Choroid plexus epithelial cell (primary cell): ENCODE data around the gene TMCC3.
"Not testable (repeated sequence)": the region's sequence is repeated elsewhere in the genome, so short reads cannot be mapped to it uniquely, and the experiment has no call there.

ENCODE experiments used
- DNase-seq: peaks from one replicate; pipeline ENCODE4 v3.0.0-alpha.2; 2010; ENCODE audit warnings: low read depth
- H3K4me3 ChIP-seq: 2 replicates; pipeline ENCODE4 v1.5.1; 2011; ENCODE audit warnings: low read depth, mild to moderate bottlenecking, control low read depth, low read length, moderate library complexity
- TF ChIP-seq, protein P1 (sequence below): conservative IDR thresholded peaks from 2 replicates; pipeline ENCODE4 v1.5.1; 2011; ENCODE audit warnings: low read depth, mild to moderate bottlenecking, control low read depth, inconsistent platforms, low read length, moderate library complexity

Gene TMCC3, protein sequence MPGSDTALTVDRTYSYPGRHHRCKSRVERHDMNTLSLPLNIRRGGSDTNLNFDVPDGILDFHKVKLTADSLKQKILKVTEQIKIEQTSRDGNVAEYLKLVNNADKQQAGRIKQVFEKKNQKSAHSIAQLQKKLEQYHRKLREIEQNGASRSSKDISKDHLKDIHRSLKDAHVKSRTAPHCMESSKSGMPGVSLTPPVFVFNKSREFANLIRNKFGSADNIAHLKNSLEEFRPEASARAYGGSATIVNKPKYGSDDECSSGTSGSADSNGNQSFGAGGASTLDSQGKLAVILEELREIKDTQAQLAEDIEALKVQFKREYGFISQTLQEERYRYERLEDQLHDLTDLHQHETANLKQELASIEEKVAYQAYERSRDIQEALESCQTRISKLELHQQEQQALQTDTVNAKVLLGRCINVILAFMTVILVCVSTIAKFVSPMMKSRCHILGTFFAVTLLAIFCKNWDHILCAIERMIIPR

DNA sequence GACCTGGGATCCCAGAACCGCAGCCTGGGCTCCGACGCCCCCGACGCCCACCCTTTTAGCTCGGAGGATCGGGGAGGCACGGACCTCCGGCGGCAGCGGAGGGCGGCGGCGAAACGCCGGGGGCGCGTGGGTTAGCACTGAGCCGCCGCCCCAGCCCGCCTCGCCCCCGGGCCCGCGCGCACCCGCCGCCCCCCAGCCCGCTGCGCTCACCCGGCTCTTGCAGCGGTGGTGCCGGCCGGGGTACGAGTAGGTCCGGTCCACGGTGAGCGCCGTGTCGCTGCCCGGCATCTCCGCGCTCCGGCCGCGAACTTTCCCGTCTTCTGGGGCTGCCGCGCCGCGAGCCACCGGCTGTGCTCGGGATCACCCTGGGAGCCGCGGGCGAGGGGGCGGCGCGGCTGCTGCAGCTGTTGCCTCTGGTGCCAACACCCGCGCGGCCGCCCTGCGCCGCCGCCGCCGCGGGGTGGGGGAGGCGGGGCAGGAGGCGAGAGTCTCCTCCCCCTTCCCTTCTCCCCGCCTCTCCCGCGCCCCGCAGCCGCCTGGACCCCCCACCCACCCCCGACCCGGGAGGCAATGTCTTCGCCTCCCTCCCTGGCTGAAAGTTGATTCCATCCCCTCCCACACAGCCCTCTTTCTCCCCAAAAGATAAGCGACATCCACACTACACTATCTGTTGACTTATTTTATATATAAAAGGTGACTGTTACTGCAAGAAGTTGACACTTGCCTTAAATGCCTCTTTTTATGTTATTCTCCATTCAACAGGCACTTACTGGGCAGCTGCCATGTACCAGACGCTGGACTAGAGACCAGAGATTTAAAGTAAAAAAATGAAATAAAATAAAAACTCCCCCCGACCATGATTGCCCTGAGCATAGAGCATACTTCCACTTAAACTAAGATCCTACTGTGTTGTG is at the start of gene TMCC3:
Gene TMCC3 (minus strand): TSS at position 415 of the 914 bp plus-strand sequence. CDS start 127 bp downstream, at position 288.
- peak within 1 kb of the TSS; percentile 65 for H3K4me3 ChIP-seq
- TF ChIP-seq, protein P1, sequence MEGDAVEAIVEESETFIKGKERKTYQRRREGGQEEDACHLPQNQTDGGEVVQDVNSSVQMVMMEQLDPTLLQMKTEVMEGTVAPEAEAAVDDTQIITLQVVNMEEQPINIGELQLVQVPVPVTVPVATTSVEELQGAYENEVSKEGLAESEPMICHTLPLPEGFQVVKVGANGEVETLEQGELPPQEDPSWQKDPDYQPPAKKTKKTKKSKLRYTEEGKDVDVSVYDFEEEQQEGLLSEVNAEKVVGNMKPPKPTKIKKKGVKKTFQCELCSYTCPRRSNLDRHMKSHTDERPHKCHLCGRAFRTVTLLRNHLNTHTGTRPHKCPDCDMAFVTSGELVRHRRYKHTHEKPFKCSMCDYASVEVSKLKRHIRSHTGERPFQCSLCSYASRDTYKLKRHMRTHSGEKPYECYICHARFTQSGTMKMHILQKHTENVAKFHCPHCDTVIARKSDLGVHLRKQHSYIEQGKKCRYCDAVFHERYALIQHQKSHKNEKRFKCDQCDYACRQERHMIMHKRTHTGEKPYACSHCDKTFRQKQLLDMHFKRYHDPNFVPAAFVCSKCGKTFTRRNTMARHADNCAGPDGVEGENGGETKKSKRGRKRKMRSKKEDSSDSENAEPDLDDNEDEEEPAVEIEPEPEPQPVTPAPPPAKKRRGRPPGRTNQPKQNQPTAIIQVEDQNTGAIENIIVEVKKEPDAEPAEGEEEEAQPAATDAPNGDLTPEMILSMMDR = no peak
- DNase-seq = no peak

DNA sequence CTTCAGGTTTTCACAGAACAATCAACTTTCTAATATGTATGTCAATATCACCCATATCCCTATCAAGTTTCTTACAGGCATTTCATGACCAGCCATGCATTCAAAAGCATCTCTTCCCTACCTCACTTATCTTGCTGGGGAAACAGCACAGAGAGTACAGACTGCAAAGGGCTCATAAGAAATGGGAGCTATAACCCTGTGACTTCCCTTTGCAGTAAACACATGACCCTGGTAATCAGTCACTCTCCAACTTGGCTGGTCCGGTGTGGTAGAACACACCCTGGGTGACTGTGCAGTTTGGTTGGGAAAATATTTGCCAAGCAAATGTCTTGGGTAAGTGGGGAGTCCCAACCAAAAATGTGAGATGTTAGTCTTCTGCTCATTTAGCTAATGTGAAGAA is 49.4 kb upstream of the TMCC3 start:
- DNase-seq = no peak
- no peak overlapping the region for H3K4me3 ChIP-seq
- TF ChIP-seq, protein P1 = no peak

DNA sequence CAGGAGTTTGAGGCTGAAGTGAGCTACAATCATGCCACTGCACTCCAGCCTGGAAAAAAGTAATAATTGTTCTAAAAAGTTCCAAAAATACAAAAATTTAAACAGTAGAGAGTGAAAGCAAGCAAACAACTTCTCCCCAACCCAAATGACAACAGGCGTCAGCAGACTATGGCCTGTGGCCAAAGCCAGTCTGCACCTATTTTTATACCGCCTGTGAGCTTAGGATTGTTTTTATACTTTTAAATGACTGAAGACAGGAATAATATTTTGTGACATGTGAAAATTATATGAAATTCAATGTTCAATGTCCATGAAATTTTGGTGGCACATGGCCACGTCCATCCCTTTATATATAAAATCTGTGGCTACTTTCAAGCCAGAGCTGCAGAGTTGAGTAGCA is 48.2 kb upstream of the TMCC3 start:
- TF ChIP-seq, protein P1 = no peak
- no peak overlapping the region for H3K4me3 ChIP-seq
- DNase-seq = no peak

DNA sequence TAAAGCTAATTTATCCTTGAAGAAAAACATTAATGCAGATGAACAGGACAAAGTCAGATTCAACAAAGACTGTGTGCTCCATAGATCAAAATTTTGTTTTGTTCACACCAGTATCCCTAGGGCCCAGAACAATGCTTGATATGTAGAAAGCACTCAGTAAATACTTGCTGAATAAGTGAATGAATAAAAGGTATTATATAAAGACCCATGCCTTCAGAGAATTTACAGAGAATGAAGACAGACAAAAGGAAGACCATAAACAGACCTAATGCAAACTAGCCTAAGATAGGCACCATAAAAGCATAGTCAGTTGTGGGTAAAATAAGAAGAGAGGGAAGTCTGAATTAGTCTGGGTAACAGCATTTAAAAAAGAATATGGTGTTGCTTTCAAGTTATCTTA is 47.3 kb upstream of the TMCC3 start:
- TF ChIP-seq, protein P1 = no peak
- no peak for DNase-seq
- no peak overlapping the region for H3K4me3 ChIP-seq

DNA sequence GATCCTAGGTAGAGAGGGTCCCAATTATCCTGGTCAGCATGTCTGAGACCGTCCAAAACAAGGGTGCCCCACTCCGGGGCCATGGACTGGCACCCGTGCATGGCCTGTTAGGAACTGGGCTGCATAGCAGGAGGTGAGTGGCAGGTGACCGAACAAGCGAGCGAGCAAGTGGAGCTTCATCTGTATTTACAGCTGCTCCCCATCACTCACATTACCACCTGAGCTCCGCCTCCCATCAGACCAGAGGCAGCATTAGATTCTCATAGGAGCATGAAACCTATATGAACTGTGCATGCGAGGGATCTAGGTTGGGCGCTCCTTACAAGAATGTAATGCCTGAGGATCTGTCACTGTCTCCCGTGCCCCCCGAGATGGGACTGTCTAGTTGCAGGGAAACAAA is 44.4 kb upstream of the TMCC3 start:
- no peak for DNase-seq
- TF ChIP-seq, protein P1 = no peak
- no peak overlapping the region for H3K4me3 ChIP-seq

DNA sequence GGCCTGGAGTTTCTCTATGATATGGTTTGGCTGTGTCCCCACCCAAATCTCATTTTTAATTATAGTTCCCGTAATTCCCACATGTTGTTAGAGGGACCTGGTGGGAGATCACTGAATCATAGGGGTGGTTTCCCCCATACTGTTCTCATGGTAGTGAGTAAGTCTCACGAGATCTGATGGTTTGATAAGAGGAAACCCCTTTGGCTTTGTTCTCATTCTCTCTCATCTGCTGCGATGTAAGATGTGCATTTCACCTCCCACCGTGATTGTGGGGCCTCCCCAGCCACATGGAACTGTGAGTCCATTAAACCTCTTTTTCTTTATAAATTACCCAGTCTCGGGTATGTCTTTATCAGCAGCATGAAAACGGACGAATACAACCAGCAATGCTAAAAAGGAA is 42.5 kb upstream of the TMCC3 start:
- not testable (repeated sequence) for DNase-seq, H3K4me3 ChIP-seq

DNA sequence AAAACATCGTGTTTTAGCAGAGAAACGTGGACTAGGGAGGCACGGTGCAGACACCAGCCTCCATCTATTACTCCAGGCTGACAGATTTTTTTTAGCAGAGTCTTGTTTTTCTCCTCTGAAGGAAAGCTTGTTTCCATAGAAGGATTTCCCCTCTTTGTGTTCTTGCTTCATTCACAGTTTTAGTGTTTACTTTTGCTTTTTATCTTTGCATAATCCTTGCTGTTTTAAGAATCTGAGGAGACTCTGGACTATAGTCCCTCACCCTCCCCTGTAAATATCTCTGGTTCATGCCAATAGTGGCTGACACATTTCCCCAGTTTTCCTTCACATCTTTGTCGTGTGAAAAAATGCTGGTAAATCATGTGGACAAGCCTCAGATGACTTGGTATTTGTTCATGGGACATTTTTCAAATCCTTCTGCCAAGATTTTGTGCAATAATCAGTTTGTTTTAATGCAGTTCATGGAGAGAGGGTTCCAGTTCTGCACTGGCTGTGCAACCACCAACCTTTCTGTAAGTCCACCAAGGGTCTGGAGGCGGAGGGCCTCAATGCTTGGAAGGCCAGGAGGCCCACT is 39.9 kb upstream of the TMCC3 start:
- DNase-seq = peak; percentile 49
- TF ChIP-seq, protein P1 = no peak
- H3K4me3 ChIP-seq = no peak overlapping the region
